GM08714 (cell line): ENCODE results near the gene RRP8.

Experiments
- H3K4me3 ChIP-seq: fragments of 200-500 bp; sonication (Bioruptor generic); 2 replicates; pipeline ENCODE4 v1.5.1; 2014; ENCODE audit warnings: mild to moderate bottlenecking, low read length, inconsistent platforms
- ZNF274 ChIP-seq: IDR thresholded peaks from 2 replicates; pipeline ENCODE4 v1.6.1; 2012; ENCODE audit warnings: mild to moderate bottlenecking, low read depth, low read length

The RRP8 gene

GRCh38 chr11:6567371-6567745, 36.1 kb downstream of the RRP8 start:
- no peak overlapping the region for H3K4me3 ChIP-seq
- TF ChIP-seq ZNF274 = no peak

GRCh38 chr11:6566704-6567370, 36.6 kb downstream of the RRP8 start:
- no peak overlapping the region for H3K4me3 ChIP-seq
- TF ChIP-seq ZNF274 = no peak

- TF ChIP-seq ZNF274 = no peak
Measured at GRCh38 chr11:6565988-6566703, 37.3 kb downstream of the RRP8 start.

GRCh38 chr11:6565325-6565724, 38.1 kb downstream of the RRP8 start:
- H3K4me3 ChIP-seq = no peak overlapping the region
- TF ChIP-seq ZNF274 = no peak

More at GRCh38 chr11:6565988-6566703, 37.3 kb downstream of the RRP8 start:
- H3K4me3 ChIP-seq = no peak overlapping the region

GRCh38 chr11:6563667-6564066, 39.7 kb downstream of the RRP8 start:
- no peak for TF ChIP-seq ZNF274

GRCh38 chr11:6563121-6563619, 40.2 kb downstream of the RRP8 start:
- TF ChIP-seq ZNF274 = no peak

More at GRCh38 chr11:6563667-6564066, 39.7 kb downstream of the RRP8 start:
- no peak overlapping the region for H3K4me3 ChIP-seq

GRCh38 chr11:6561288-6561687, 42.1 kb downstream of the RRP8 start:
- no peak overlapping the region for H3K4me3 ChIP-seq
- TF ChIP-seq ZNF274 = no peak

More at GRCh38 chr11:6563121-6563619, 40.2 kb downstream of the RRP8 start:
- no peak overlapping the region for H3K4me3 ChIP-seq

- no peak for TF ChIP-seq ZNF274
Measured at GRCh38 chr11:6559369-6559768, 44.0 kb downstream of the RRP8 start.

GRCh38 chr11:6557761-6558674, 45.4 kb downstream of the RRP8 start:
- TF ChIP-seq ZNF274 = no peak
- no peak overlapping the region for H3K4me3 ChIP-seq

More at GRCh38 chr11:6559369-6559768, 44.0 kb downstream of the RRP8 start:
- no peak overlapping the region for H3K4me3 ChIP-seq

GRCh38 chr11:6557063-6557462, 46.4 kb downstream of the RRP8 start:
- H3K4me3 ChIP-seq = no peak overlapping the region
- TF ChIP-seq ZNF274 = no peak

GRCh38 chr11:6556139-6556949, 47.1 kb downstream of the RRP8 start:
- no peak for TF ChIP-seq ZNF274
- H3K4me3 ChIP-seq = no peak overlapping the region

- no peak for TF ChIP-seq ZNF274
- H3K4me3 ChIP-seq = no peak overlapping the region
Measured at GRCh38 chr11:6554828-6555706, 48.3 kb downstream of the RRP8 start.
